Pancreas (tissue), 10 donors: ENCODE results near the gene ADGRV1. TPM values are rescaled to one million over a fixed set of nuclear protein-coding genes. Genes with fewer than 3 reads are reported as not detected.
"Not testable (repeated sequence)": the region's sequence is repeated elsewhere in the genome, so short reads cannot be mapped to it uniquely, and the experiment has no call there.

Experiments
- ATAC-seq, 4 donors: fragments of 200-7000 bp; cut with Tn5 transposase; one replicate each; pipeline versions ENCODE4 v1.8.0 to v1.9.1; 2020; ENCODE audit warnings: mild to moderate bottlenecking in 4 of 4, moderate library complexity in 4 of 4
- DNase-seq, 6 donors: peaks; one replicate each; pipeline ENCODE4 v3.0.0-alpha.2; 2020
- FAIRE-seq: peaks from 2 replicates; lab custom pipeline; 2012; peaks lifted over from hg19 to GRCh38; lab: Jason Lieb, UNC
- H3K27ac ChIP-seq, 4 donors: fragments of 200-600 bp; sonication (generic); 1 replicate in 3 of 4; 2 replicates in 1 of 4; pipeline versions ENCODE4 v1.5.0 to v1.8.0; 2020
- H3K27me3 ChIP-seq, 4 donors: fragments of 200-600 bp; one replicate each; pipeline ENCODE4 v1.8.0; 2021
- H3K36me3 ChIP-seq, 3 donors: fragments of 200-600 bp; sonication (generic) in 1 of 3; one replicate each; pipeline versions ENCODE4 v1.5.0 to v1.8.0; 2020 to 2021
- H3K4me1 ChIP-seq, 3 donors: fragments of 200-600 bp; one replicate each; pipeline ENCODE4 v1.8.0; 2021
- H3K4me3 ChIP-seq, 4 donors: fragments of 200-600 bp; sonication (generic) in 2 of 4; one replicate each; pipeline versions ENCODE4 v1.5.0 to v1.8.0; 2020 to 2021
- H3K9me3 ChIP-seq, 4 donors: fragments of 200-600 bp; one replicate each; pipeline ENCODE4 v1.8.0; 2021
- CTCF ChIP-seq, 4 donors: fragments of 200-600 bp; sonication (generic) in 3 of 4; IDR thresholded peaks; one replicate each; pipeline versions ENCODE4 v1.5.0 to v1.8.0; 2021; ENCODE audit warnings: antibody characterized with exemption in 4 of 4
- WGBS, 2 donors: extraction: QIAGEN DNeasy Blood & Tissue Kit; methylation state at CpG; one replicate each; pipeline ENCODE4 v1.1.7; 2013; 5-methylcytosine and 5-hydroxymethylcytosine counted together
- intact Hi-C, 3 donors: fragments of 100-400 bp; cut with DNase I; formaldehyde crosslinking; loops; one replicate each; pipeline versions ENCODE4 v1.11.1 to v1.14.2; 2022
- polyA plus RNA-seq, 2 donors: library from polyadenylated mRNA; stranded (reverse); fragments of 200-250 nt; gene quantifications; one replicate each; pipeline ENCODE4 v1.2.3, GENCODE V29; 2013
- total RNA-seq, 6 donors: library from RNA; stranded (reverse); fragmentation: NEBNext Ultra II Directional in 4 of 6; extraction: Animal tissue kit (Norgen Biotek cat#: 25700) in 4 of 6; gene quantifications; one replicate each; pipeline versions ENCODE4 v1.2.1 to v1.2.4, GENCODE V29; 2021 to 2023
- donor health status: healthy with polysubstance abuse.
- donor health status: DM: no; HTN: no; CAD: no; lungs with moderate emphysema.
- donor health status: DM: no; HTN: no; CAD: no.
- donor health status: control.
- donor health status: control.
- donor health status: Bipolar disorder and iron deficiency.
- donor health status: DM: yes; HTN: yes; CAD: no.
- donor health status: DM: no; HTN: no; CAD: no.
- donor health status: DM: no; HTN: no; CAD: no.
- donor health status: DM: yes; HTN: yes; CAD: no.

Gene ADGRV1
- total and polyA plus RNA-seq, 8 donors = 3.9 to 6.9 (median 5.4) TPM

- no peak for DNase-seq
- Histone ChIP-seq H3K27me3 (no peaks in the 10 kb centered on the region), H3K9me3 (no peaks in the 10 kb centered on the region), H3K36me3 (no peaks in the 10 kb centered on the region), H3K4me3 (no peak overlapping the region), H3K27ac (no peak overlapping the region), H3K4me1 (no peaks in the 10 kb centered on the region)
- TF ChIP-seq CTCF (IDR thresholded peaks at IDR 0.05) = no peak
- FAIRE-seq = no peak
- WGBS, 2 donors = 79 to 89% methylated on average over 7 of the region's 7 CpGs
- ATAC-seq = no peak
- intact Hi-C loops = no loop called here
Measured at GRCh38 chr5:90965110-90965685, 406.6 kb downstream of the ADGRV1 start.

DNA sequence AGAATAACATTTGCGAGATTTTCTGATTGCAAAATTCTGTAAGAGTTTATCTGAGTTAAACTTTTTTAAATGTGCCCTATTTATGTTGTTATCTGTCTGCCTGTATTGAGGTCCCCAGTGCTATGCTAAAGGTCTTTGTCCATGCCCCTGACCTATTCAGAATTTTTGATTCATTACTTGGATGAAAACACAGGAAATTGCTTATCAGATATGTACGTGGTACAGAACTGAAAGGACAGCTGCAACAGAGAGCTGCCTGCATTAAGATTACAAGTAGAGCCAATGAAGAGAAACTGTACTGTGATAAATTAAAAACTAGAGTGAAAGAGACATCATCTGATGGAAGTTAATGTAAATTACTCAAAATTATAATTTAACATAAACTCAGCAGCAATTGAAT is 408.8 kb downstream of the ADGRV1 start:
- TF ChIP-seq CTCF (IDR thresholded peaks at IDR 0.05) = no peak
- no peaks in the 10 kb centered on the region for H3K9me3 ChIP-seq
- DNase-seq (no peak), ATAC-seq (no peak), FAIRE-seq (no peak)
- H3K27ac ChIP-seq = no peak overlapping the region
- 56 to 58% methylated on average over 2 of the region's 2 CpGs for WGBS, 2 donors
- H3K27me3 ChIP-seq = no peaks in the 10 kb centered on the region
- H3K36me3 ChIP-seq = no peaks in the 10 kb centered on the region
- no peak overlapping the region for H3K4me3 ChIP-seq
- H3K4me1 ChIP-seq = no peaks in the 10 kb centered on the region
- intact Hi-C loops = no loop called here

- DNase-seq (no peak), ATAC-seq (no peak), FAIRE-seq (no peak)
- intact Hi-C loops = no loop called here
- 70 to 75% methylated on average over 4 of the region's 4 CpGs for WGBS, 2 donors
- Histone ChIP-seq H3K9me3 (no peaks in the 10 kb centered on the region), H3K27me3 (no peaks in the 10 kb centered on the region), H3K4me3 (no peak overlapping the region), H3K27ac (no peak overlapping the region), H3K4me1 (no peaks in the 10 kb centered on the region), H3K36me3 (no peaks in the 10 kb centered on the region)
- TF ChIP-seq CTCF (IDR thresholded peaks at IDR 0.05) = no peak
Measured at GRCh38 chr5:90967851-90968250, 409.3 kb downstream of the ADGRV1 start.

- no peak overlapping the region for H3K27ac ChIP-seq
- no peaks in the 10 kb centered on the region for H3K27me3 ChIP-seq
- H3K4me3 ChIP-seq = no peak overlapping the region
- no peak for ATAC-seq
- DNase-seq = no peak
- intact Hi-C loops = no loop called here
- no peaks in the 10 kb centered on the region for H3K4me1 ChIP-seq
- FAIRE-seq = no peak
- no peaks in the 10 kb centered on the region for H3K36me3 ChIP-seq
- TF ChIP-seq CTCF (IDR thresholded peaks at IDR 0.05) = no peak
- H3K9me3 ChIP-seq = no peaks in the 10 kb centered on the region
Measured at GRCh38 chr5:90968319-90968718, 409.7 kb downstream of the ADGRV1 start.

DNA sequence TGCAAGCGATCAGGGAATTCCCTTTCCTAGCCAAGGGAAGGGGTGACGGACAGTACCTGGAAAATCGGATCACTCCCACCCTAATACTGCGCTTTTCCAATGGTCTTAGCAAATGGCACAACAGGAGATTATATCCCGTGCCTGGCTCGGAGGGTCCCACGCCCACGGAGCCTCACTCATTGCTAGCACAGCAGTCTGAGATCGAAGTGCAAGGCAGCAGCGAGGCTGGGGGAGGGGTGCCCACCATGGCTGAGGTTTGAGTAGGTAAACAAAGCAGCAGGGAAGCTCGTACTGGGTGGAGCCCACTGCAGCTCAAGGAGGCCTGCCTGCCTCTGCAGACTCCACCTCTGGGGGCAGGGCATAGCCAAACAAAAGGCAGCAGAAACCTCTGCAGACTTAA is 411.3 kb downstream of the ADGRV1 start:
- 96% methylated on average over 11 of the region's 11 CpGs for WGBS, 2 donors
- H3K4me1 ChIP-seq, H3K27ac ChIP-seq, DNase-seq, H3K27me3 ChIP-seq, H3K9me3 ChIP-seq, intact Hi-C loops, FAIRE-seq, ATAC-seq, H3K4me3 ChIP-seq, H3K36me3 ChIP-seq: not testable (repeated sequence)
